HUES48 (cell line): Measurements from ENCODE around the gene CTSL.

Experiments used
- H3K27ac ChIP-seq: one replicate; pipeline ENCODE4 v1.7.0; 2013; ENCODE audit warnings: low read depth, low read length, inconsistent platforms
- H3K27me3 ChIP-seq: 2 replicates; pipeline ENCODE4 v1.6.1; 2013; ENCODE audit warnings: mild to moderate bottlenecking, low read length; ENCODE audit not compliant: control insufficient read depth, insufficient read depth
- H3K36me3 ChIP-seq: 2 replicates; pipeline ENCODE4 v1.6.1; 2013; ENCODE audit warnings: low read length; ENCODE audit not compliant: control insufficient read depth, insufficient read depth
- H3K4me1 ChIP-seq: 2 replicates; pipeline ENCODE4 v1.6.1; 2013; ENCODE audit warnings: mild to moderate bottlenecking, low read length; ENCODE audit not compliant: control insufficient read depth, insufficient read depth
- H3K4me3 ChIP-seq: 2 replicates; pipeline ENCODE4 v1.5.1; 2013; ENCODE audit warnings: mild to moderate bottlenecking, low read depth, low read length
- H3K9ac ChIP-seq: 2 replicates; pipeline ENCODE4 v1.6.1; 2013; ENCODE audit warnings: mild to moderate bottlenecking, low read depth, low read length, moderate library complexity
- H3K9me3 ChIP-seq: 2 replicates; pipeline ENCODE4 v1.6.1; 2013; ENCODE audit warnings: low read length; ENCODE audit not compliant: control insufficient read depth, insufficient read depth

Gene CTSL

GRCh38 chr9:87763286-87763685 lies 37.4 kb downstream of the CTSL start:
- Histone ChIP-seq H3K4me1 (peaks cover 22% of the 10 kb centered on the region; the same call in 1 of the 2 replicates), H3K36me3 (no peaks in the 10 kb centered on the region), H3K4me3 (no peak overlapping the region), H3K9me3 (peaks cover 9% of the 10 kb centered on the region; the same call in 1 of the 2 replicates), H3K27ac (no peak overlapping the region), H3K9ac (no peak overlapping the region), H3K27me3 (no peaks in the 10 kb centered on the region)

- Histone ChIP-seq H3K27ac (peak overlapping the region; percentile 67), H3K27me3 (no peaks in the 10 kb centered on the region; the same call in 1 of the 2 replicates), H3K9me3 (peaks cover 4% of the 10 kb centered on the region; the same call in 1 of the 2 replicates), H3K4me1 (peaks cover 24% of the 10 kb centered on the region; the same call in 1 of the 2 replicates), H3K36me3 (no peaks in the 10 kb centered on the region), H3K4me3 (no peak overlapping the region), H3K9ac (no peak overlapping the region)
These were observed 39.6 kb downstream of the CTSL start for GRCh38 chr9:87765521-87765920.

- no peak overlapping the region for H3K4me3 ChIP-seq
- no peaks in the 10 kb centered on the region for H3K9me3 ChIP-seq
- H3K36me3 ChIP-seq, result no peaks in the 10 kb centered on the region
- H3K9ac ChIP-seq, result no peak overlapping the region
- peaks cover 33% of the 10 kb centered on the region for H3K4me1 ChIP-seq
- H3K27me3 ChIP-seq, result no peaks in the 10 kb centered on the region; the same call in 1 of the 2 replicates
- H3K27ac ChIP-seq, result no peak overlapping the region
These were observed 40.8 kb downstream of the CTSL start for GRCh38 chr9:87766697-87767096.

- Histone ChIP-seq H3K9ac (no peak overlapping the region), H3K4me1 (peaks cover 18% of the 10 kb centered on the region), H3K27me3 (no peaks in the 10 kb centered on the region; the same call in 1 of the 2 replicates), H3K36me3 (no peaks in the 10 kb centered on the region), H3K4me3 (peak overlapping the region; percentile 38; the same call in 1 of the 2 replicates), H3K27ac (no peak overlapping the region), H3K9me3 (no peaks in the 10 kb centered on the region)
These were observed 44.8 kb downstream of the CTSL start for GRCh38 chr9:87770616-87771315.

GRCh38 chr9:87771316-87772006 lies 45.5 kb downstream of the CTSL start:
- no peak overlapping the region for H3K27ac ChIP-seq
- H3K4me1 ChIP-seq, result peaks cover 18% of the 10 kb centered on the region
- no peak overlapping the region for H3K9ac ChIP-seq
- no peaks in the 10 kb centered on the region for H3K9me3 ChIP-seq
- H3K36me3 ChIP-seq, result no peaks in the 10 kb centered on the region
- H3K27me3 ChIP-seq, result no peaks in the 10 kb centered on the region; the same call in 1 of the 2 replicates
- H3K4me3 ChIP-seq, result no peak overlapping the region

- Histone ChIP-seq H3K4me1 (no peaks in the 10 kb centered on the region), H3K27ac (no peak overlapping the region), H3K4me3 (no peak overlapping the region), H3K9ac (no peak overlapping the region), H3K27me3 (no peaks in the 10 kb centered on the region; the same call in 1 of the 2 replicates), H3K36me3 (no peaks in the 10 kb centered on the region), H3K9me3 (peaks cover 9% of the 10 kb centered on the region)
These were observed 50.8 kb downstream of the CTSL start for GRCh38 chr9:87776481-87777379.

GRCh38 chr9:87778996-87779395 lies 53.1 kb downstream of the CTSL start:
- Histone ChIP-seq H3K36me3 (no peaks in the 10 kb centered on the region), H3K4me1 (no peaks in the 10 kb centered on the region), H3K9me3 (peaks cover 9% of the 10 kb centered on the region), H3K27ac (no peak overlapping the region), H3K27me3 (no peaks in the 10 kb centered on the region), H3K4me3 (no peak overlapping the region), H3K9ac (no peak overlapping the region)
